Trophoblast cell (in vitro differentiated cells and primary cell): ENCODE results near the gene FATE1. TPM values are rescaled to one million over a fixed set of nuclear protein-coding genes. Genes with fewer than 3 reads are reported as not detected.

Experiments used
- DNase-seq, 2 donors: peaks; one replicate each; pipeline ENCODE4 v3.0.0-alpha.2; 2016
- H2AFZ ChIP-seq: 2 replicates; pipeline ENCODE4 v1.6.1; 2013; ENCODE audit warnings: low read length, moderate library complexity, mild to moderate bottlenecking; ENCODE audit not compliant: insufficient read depth, poor library complexity
- H2AK5ac ChIP-seq: 2 replicates; pipeline ENCODE4 v1.6.1; 2013; ENCODE audit warnings: mild to moderate bottlenecking, low read length
- H2BK120ac ChIP-seq: 2 replicates; pipeline ENCODE4 v1.6.1; 2013; ENCODE audit warnings: low read length, mild to moderate bottlenecking, moderate library complexity; ENCODE audit not compliant: insufficient read depth, poor library complexity
- H2BK12ac ChIP-seq: 2 replicates; pipeline ENCODE4 v1.6.1; 2013; ENCODE audit warnings: mild to moderate bottlenecking, low read length, moderate library complexity
- H2BK5ac ChIP-seq: 2 replicates; pipeline ENCODE4 v1.6.1; 2013; ENCODE audit warnings: low read length, low read depth, moderate library complexity, mild to moderate bottlenecking; ENCODE audit not compliant: poor library complexity
- H3K14ac ChIP-seq: 2 replicates; pipeline ENCODE4 v1.6.1; 2013; ENCODE audit warnings: mild to moderate bottlenecking, low read length
- H3K18ac ChIP-seq: 2 replicates; pipeline ENCODE4 v1.6.1; 2013; ENCODE audit warnings: mild to moderate bottlenecking, low read length
- H3K23ac ChIP-seq: 2 replicates; pipeline ENCODE4 v1.6.1; 2013; ENCODE audit warnings: low read length
- H3K27ac ChIP-seq: 2 replicates; pipeline ENCODE4 v1.5.1; 2013; ENCODE audit warnings: low read depth, mild to moderate bottlenecking, inconsistent platforms, low read length, moderate library complexity
- H3K27me3 ChIP-seq: 2 replicates; pipeline ENCODE4 v1.6.1; 2013; ENCODE audit warnings: inconsistent platforms, mild to moderate bottlenecking, low read length, moderate library complexity; ENCODE audit not compliant: insufficient read depth
- H3K36me3 ChIP-seq, 2 experiments: 1 replicate in 1 of 2; 2 replicates in 1 of 2; pipeline ENCODE4 v1.6.1; 2013; ENCODE audit warnings: low read length in 2 of 2, mild to moderate bottlenecking in 2 of 2, moderate library complexity in 1 of 2; ENCODE audit not compliant: insufficient read depth in 2 of 2, control insufficient read depth in 1 of 2
- H3K4ac ChIP-seq: 2 replicates; pipeline ENCODE4 v1.6.1; 2013; ENCODE audit warnings: low read depth, mild to moderate bottlenecking, low read length, moderate library complexity
- H3K4me1 ChIP-seq, 2 experiments: 1 replicate in 1 of 2; 2 replicates in 1 of 2; pipeline ENCODE4 v1.6.1; 2013; ENCODE audit warnings: low read length in 2 of 2, mild to moderate bottlenecking in 2 of 2, moderate library complexity in 1 of 2; ENCODE audit not compliant: insufficient read depth in 2 of 2, control insufficient read depth in 1 of 2
- H3K4me2 ChIP-seq: 2 replicates; pipeline ENCODE4 v1.6.1; 2013; ENCODE audit warnings: inconsistent platforms, mild to moderate bottlenecking, low read length, moderate library complexity
- H3K4me3 ChIP-seq: 2 replicates; pipeline ENCODE4 v1.5.1; 2013; ENCODE audit warnings: mild to moderate bottlenecking, low read depth, low read length, inconsistent platforms
- H3K79me1 ChIP-seq: one replicate; pipeline ENCODE4 v1.6.1; 2013; ENCODE audit warnings: low read length
- H3K79me2 ChIP-seq: 2 replicates; pipeline ENCODE4 v1.6.1; 2013; ENCODE audit warnings: low read length, mild to moderate bottlenecking; ENCODE audit not compliant: control insufficient read depth, insufficient read depth, poor library complexity
- H3K9ac ChIP-seq: 2 replicates; pipeline ENCODE4 v1.6.1; 2013; ENCODE audit warnings: mild to moderate bottlenecking, low read length
- H3K9me3 ChIP-seq: 2 replicates; pipeline ENCODE4 v1.6.1; 2013; ENCODE audit warnings: low read depth, mild to moderate bottlenecking, control low read depth, inconsistent platforms, low read length; ENCODE audit not compliant: insufficient read depth
- H4K12ac ChIP-seq: 2 replicates; pipeline ENCODE4 v1.6.1; 2013; ENCODE audit warnings: low read depth, mild to moderate bottlenecking, low read length, moderate library complexity
- H4K8ac ChIP-seq: 2 replicates; pipeline ENCODE4 v1.6.1; 2013; ENCODE audit warnings: low read depth, mild to moderate bottlenecking, low read length, moderate library complexity
- H4K91ac ChIP-seq: one replicate; pipeline ENCODE4 v1.6.1; 2013; ENCODE audit warnings: low read depth, mild to moderate bottlenecking, low read length, moderate library complexity
- WGBS: extraction: QIAGEN DNeasy Blood & Tissue Kit; methylation state at CpG from one replicate; pipeline ENCODE4 v1.1.7; 2013; ENCODE audit warnings: missing lambda C conversion rate; ENCODE audit not compliant: insufficient read length, insufficient coverage; ENCODE audit errors: extremely low coverage; 5-methylcytosine and 5-hydroxymethylcytosine counted together
- polyA plus RNA-seq: library from polyadenylated mRNA; stranded (reverse); fragments of 200-250 nt; gene quantifications from 2 replicates; pipeline ENCODE4 v1.2.3, GENCODE V29; 2013

The FATE1 gene
- polyA plus RNA-seq, result not detected in 2 replicates

GRCh38 chrX:151715752-151716151, at the start of gene FATE1:
FATE1 (plus strand) TSS chrX:151716035; CDS start chrX:151716120, 85 bp downstream.
- no peak within 1 kb of the TSS for H2BK12ac ChIP-seq
- H4K8ac ChIP-seq, result no peak within 1 kb of the TSS
- no CpG with 5 or more reads among the region's 3 CpGs for WGBS
- DNase-seq, result no peak
- H3K14ac ChIP-seq, result no peak within 1 kb of the TSS
- H3K27me3 ChIP-seq, result no peaks in the 10 kb centered on the region
- no peaks in the 10 kb centered on the region for H3K79me1 ChIP-seq
- H2BK120ac ChIP-seq, result no peak within 1 kb of the TSS
- H3K4ac ChIP-seq, result no peak within 1 kb of the TSS
- no peaks in the 10 kb centered on the region for H3K4me1 ChIP-seq
- H4K12ac ChIP-seq, result no peak within 1 kb of the TSS
- no peak within 1 kb of the TSS for H3K18ac ChIP-seq
- H3K23ac ChIP-seq, result no peak within 1 kb of the TSS
- H3K79me2 ChIP-seq, result no peaks in the 10 kb centered on the region
- H3K4me3 ChIP-seq, result no peak within 1 kb of the TSS
- H4K91ac ChIP-seq, result no peak within 1 kb of the TSS
- no peaks in the 10 kb centered on the region for H3K36me3 ChIP-seq
- H2BK5ac ChIP-seq, result no peak within 1 kb of the TSS
- H2AFZ ChIP-seq, result no peak within 1 kb of the TSS
- no peak within 1 kb of the TSS for H3K27ac ChIP-seq
- H3K9ac ChIP-seq, result no peak within 1 kb of the TSS
- no peak within 1 kb of the TSS for H2AK5ac ChIP-seq
- no peak within 1 kb of the TSS for H3K4me2 ChIP-seq
- no peaks in the 10 kb centered on the region for H3K9me3 ChIP-seq

GRCh38 chrX:151675121-151675746, 40.6 kb upstream of the FATE1 start:
- Histone ChIP-seq H3K79me1 (no peaks in the 10 kb centered on the region), H3K36me3 (no peaks in the 10 kb centered on the region), H3K79me2 (no peaks in the 10 kb centered on the region), H4K8ac (no peak overlapping the region), H2BK12ac (no peak overlapping the region), H2AK5ac (no peak overlapping the region), H4K12ac (no peak overlapping the region), H2BK5ac (no peak overlapping the region), H3K23ac (no peak overlapping the region), H3K4me3 (no peak overlapping the region), H3K27ac (no peak overlapping the region), H3K9me3 (no peaks in the 10 kb centered on the region), H3K4ac (no peak overlapping the region), H3K27me3 (no peaks in the 10 kb centered on the region), H3K9ac (no peak overlapping the region), H2AFZ (no peak overlapping the region), H3K4me2 (no peak overlapping the region), H3K18ac (no peak overlapping the region), H3K4me1 (no peaks in the 10 kb centered on the region), H4K91ac (no peak overlapping the region), H3K14ac (no peak overlapping the region), H2BK120ac (no peak overlapping the region)
- DNase-seq, result no peak
- no CpG with 5 or more reads among the region's 6 CpGs for WGBS

- no peak overlapping the region for H3K4me2 ChIP-seq
- no peak overlapping the region for H3K18ac ChIP-seq
- no peaks in the 10 kb centered on the region for H3K79me2 ChIP-seq
- no peaks in the 10 kb centered on the region for H3K36me3 ChIP-seq
- no peak overlapping the region for H3K4me3 ChIP-seq
- H2BK5ac ChIP-seq, result no peak overlapping the region
- H3K27ac ChIP-seq, result no peak overlapping the region
- H2BK120ac ChIP-seq, result no peak overlapping the region
- no peak overlapping the region for H4K12ac ChIP-seq
- no peak for DNase-seq
- H3K79me1 ChIP-seq, result no peaks in the 10 kb centered on the region
- no peaks in the 10 kb centered on the region for H3K4me1 ChIP-seq
- H3K27me3 ChIP-seq, result no peaks in the 10 kb centered on the region
- H2BK12ac ChIP-seq, result no peak overlapping the region
- H4K8ac ChIP-seq, result no peak overlapping the region
- no CpG with 5 or more reads among the region's 4 CpGs for WGBS
- H3K14ac ChIP-seq, result no peak overlapping the region
- no peak overlapping the region for H3K9ac ChIP-seq
- no peak overlapping the region for H4K91ac ChIP-seq
- H2AFZ ChIP-seq, result no peak overlapping the region
- H3K4ac ChIP-seq, result no peak overlapping the region
- H3K23ac ChIP-seq, result no peak overlapping the region
- H2AK5ac ChIP-seq, result no peak overlapping the region
- H3K9me3 ChIP-seq, result no peaks in the 10 kb centered on the region
Measured at GRCh38 chrX:151676196-151676595, 39.6 kb upstream of the FATE1 start.

GRCh38 chrX:151679798-151680402, 35.9 kb upstream of the FATE1 start:
- no CpG with 5 or more reads among the region's 5 CpGs for WGBS

More at GRCh38 chrX:151679798-151680402, 35.9 kb upstream of the FATE1 start:
- H2BK5ac ChIP-seq, result no peak overlapping the region
- H3K27me3 ChIP-seq, result no peaks in the 10 kb centered on the region
- H3K79me2 ChIP-seq, result no peaks in the 10 kb centered on the region
- no peak overlapping the region for H2AK5ac ChIP-seq
- H3K9me3 ChIP-seq, result no peaks in the 10 kb centered on the region
- H3K4ac ChIP-seq, result no peak overlapping the region
- H4K91ac ChIP-seq, result no peak overlapping the region
- no peaks in the 10 kb centered on the region for H3K79me1 ChIP-seq
- no peaks in the 10 kb centered on the region for H3K4me1 ChIP-seq
- no peak overlapping the region for H4K12ac ChIP-seq
- no peak overlapping the region for H2BK12ac ChIP-seq
- H2AFZ ChIP-seq, result no peak overlapping the region
- H3K14ac ChIP-seq, result no peak overlapping the region
- H2BK120ac ChIP-seq, result no peak overlapping the region
- no peak for DNase-seq
- no peaks in the 10 kb centered on the region for H3K36me3 ChIP-seq
- no peak overlapping the region for H3K4me2 ChIP-seq
- H3K4me3 ChIP-seq, result no peak overlapping the region
- no peak overlapping the region for H3K23ac ChIP-seq
- H3K9ac ChIP-seq, result no peak overlapping the region
- no peak overlapping the region for H3K18ac ChIP-seq
- no peak overlapping the region for H4K8ac ChIP-seq
- H3K27ac ChIP-seq, result no peak overlapping the region
